Choroid plexus epithelial cell (primary cell): Measurements from ENCODE around the gene AP1AR.
"Not testable (repeated sequence)": the region's sequence is repeated elsewhere in the genome, so short reads cannot be mapped to it uniquely, and the experiment has no call there.

Source experiments
- DNase-seq: peaks from one replicate; pipeline ENCODE4 v3.0.0-alpha.2; 2010; ENCODE audit warnings: low read depth
- H3K4me3 ChIP-seq: 2 replicates; pipeline ENCODE4 v1.5.1; 2011; ENCODE audit warnings: low read depth, mild to moderate bottlenecking, control low read depth, low read length, moderate library complexity
- CTCF ChIP-seq: conservative IDR thresholded peaks from 2 replicates; pipeline ENCODE4 v1.5.1; 2011; ENCODE audit warnings: low read depth, mild to moderate bottlenecking, control low read depth, inconsistent platforms, low read length, moderate library complexity

The AP1AR gene

DNA sequence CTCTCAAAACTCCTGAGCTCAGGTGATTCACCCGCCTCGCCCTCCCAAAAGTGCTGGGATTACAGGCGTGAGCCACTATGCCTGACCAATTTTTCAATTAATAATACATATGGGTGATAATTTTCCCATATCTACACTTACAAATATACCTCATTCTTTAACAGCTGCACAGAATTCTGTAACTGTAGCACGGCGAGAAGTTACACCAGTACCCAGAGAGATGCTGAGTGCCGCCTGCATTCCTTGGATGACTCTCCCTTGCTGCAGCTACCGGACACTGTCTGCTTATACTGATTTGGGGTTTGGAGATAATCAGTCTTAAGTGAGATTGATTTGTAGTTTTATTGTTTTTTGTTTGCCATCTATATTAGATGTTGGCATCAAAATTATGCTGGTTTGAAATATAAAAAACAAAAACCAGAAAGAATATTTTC, 48.3 kb downstream of the AP1AR start:
- DNase-seq: peak; percentile 34
- H3K4me3 ChIP-seq: no peak overlapping the region
- no peak for TF ChIP-seq CTCF

DNA sequence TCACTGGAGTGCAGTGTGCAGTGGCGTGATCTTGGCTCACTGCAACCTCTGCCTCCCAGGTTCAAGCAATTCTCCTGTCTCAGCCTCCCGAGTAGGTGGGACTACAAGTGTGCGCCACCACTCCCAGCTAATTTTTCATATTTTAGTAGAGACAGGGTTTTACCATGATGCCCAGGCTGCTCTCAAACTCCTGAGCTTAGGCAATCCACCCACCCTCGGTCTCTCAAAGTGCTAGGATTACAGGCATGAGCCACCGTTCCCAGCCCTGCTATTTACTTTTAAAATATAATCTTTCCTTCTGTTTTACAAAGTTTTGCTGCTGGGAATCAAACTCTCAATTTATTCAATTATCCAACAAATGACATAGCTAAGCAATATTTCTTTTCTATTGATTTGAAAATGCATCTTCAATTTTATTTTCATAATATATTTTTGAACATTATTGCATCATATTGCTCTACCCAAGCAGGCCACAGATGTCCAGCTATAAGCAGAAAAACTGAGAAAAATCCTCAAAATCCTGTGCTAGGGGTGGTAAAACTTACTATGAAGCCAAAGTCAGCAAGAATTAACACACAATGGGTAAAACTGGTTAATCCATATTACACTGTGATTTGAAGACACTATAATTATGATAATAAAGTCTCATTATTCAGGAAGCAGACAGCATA, 48.9 kb downstream of the AP1AR start:
- no peak for TF ChIP-seq CTCF
- H3K4me3 ChIP-seq: no peak overlapping the region
- DNase-seq: no peak

DNA sequence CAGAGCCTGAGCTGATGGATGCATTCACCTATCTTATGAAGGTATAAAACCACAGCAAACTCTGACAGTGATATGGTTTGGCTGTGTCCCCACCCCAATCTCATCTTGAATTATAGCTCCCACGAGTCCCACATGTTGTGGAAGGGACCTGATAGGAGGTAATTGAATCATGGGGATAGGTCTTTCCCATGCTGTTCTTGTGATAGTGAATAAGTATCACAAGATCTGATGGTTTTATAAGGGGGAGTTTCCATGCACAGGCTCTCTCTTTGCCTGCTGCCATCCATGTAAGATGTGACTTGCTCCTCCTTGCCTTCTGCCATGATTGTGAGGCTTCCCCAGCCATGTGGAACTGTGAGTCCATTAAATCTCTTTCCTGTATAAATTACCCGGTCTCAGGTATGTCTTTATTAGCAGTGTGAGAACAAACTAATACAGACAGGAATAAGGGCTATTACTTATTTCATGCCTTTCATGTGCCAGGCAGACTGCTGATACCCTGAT, 50.4 kb downstream of the AP1AR start:
- DNase-seq, H3K4me3 ChIP-seq: not testable (repeated sequence)

DNA sequence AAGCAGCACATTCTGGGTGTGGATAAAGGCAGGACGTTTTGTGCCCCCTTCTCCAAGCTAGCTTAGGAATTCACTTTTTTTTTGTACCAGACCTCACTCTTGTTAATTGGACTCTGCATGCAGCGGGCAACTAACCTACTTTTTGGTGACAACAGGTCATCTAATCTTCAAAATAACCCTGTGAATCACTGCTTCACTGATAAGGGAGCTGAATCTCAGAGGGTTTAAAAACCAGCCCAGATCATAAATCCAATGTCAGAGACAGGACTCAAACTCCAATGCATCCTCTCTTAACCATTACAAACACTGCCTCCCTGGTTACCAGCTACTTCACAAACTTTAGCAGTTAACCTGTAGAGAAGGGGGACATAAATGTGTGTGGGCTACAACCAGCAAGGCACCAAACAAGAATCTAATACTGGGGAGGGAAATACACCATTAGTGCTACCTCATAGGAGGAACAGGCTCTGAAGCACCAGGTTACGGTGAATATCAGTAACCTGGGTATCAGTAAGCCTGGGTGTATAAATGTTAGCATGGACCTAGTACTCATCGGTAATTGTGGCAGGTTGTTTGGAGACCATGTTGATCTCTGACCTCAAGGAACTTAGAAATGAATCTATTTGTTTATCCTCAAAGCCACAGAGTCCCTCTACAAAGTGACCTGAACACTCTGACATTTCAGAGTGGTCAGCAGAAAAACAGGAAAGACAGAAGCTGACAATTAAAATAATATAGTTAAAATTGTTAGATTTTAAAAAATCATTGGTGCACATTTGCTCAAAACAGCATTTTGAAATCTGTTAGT, 51.5 kb downstream of the AP1AR start:
- no peak for DNase-seq
- TF ChIP-seq CTCF: no peak
- H3K4me3 ChIP-seq: no peak overlapping the region

- peak; percentile 32 for DNase-seq
- TF ChIP-seq CTCF: no peak
- peak overlapping the region; percentile 75 for H3K4me3 ChIP-seq
These were observed 52.6 kb downstream of the AP1AR start for GRCh38 chr4:112284166-112284565.

- peak; percentile 66 for DNase-seq
- TF ChIP-seq CTCF: no peak
These were observed 53.2 kb downstream of the AP1AR start for GRCh38 chr4:112284662-112285411.

More at GRCh38 chr4:112284662-112285411, 53.2 kb downstream of the AP1AR start:
- peak overlapping the region; percentile 75 for H3K4me3 ChIP-seq
